HG03066 (cell line): ENCODE measurements around the gene SPHK1.

Source experiments
- ATAC-seq: cut with Tn5 transposase; IDR thresholded peaks from one replicate; pipeline ENCODE4 v1.9.1; 2021; ENCODE audit warnings: low read depth; ENCODE audit not compliant: unreplicated experiment

Gene SPHK1

DNA sequence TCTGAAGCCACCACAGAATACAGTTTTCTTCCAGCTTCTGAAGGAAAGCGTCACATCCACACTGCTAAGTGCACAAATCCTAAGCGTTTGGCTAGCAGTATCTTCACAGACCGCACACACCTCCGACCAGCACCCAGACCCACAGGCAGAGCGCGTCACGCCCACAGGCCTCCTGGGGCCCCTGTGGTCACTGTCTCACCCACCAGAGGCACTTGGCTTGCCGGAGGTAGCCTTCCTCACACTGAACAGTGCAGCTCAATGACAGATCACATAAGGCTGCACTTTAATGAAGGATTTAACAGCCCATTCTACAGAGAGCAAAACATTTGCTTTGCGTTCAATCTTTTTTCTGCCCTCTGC lies 21.2 kb downstream of the SPHK1 start:
- no peak for ATAC-seq

DNA sequence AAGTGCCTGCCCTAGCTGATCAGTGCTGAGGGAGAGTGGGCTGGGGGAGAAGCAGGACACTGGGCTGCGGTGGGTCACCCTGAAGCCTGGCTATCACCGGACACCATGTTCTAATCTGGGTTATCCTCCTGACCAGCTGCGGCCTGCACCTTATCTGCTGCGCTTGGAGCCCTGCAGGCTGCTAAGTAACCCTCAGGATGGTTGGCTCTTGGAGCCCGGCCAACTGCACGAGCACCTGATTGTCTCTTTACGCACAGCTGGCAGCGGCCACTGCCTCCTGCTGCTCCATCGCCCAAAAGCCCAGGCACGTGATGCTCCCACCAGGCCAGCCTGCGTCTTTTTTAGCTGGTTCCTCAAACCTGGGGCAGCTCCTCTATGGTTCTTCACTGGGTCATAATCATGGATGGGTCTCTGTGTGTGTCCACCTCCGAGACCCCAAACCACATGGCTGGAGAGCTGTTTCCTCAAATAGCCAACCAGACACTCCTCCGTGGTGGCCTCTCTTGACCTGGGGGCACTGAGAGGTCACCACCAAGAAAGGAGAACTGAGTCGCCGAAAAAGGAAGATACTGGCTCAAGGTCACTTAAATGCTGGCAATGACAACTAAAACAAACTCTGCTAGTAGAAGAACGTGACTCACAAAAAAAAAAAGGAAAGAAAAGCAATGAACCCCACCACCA lies 21.7 kb downstream of the SPHK1 start:
- no peak for ATAC-seq

DNA sequence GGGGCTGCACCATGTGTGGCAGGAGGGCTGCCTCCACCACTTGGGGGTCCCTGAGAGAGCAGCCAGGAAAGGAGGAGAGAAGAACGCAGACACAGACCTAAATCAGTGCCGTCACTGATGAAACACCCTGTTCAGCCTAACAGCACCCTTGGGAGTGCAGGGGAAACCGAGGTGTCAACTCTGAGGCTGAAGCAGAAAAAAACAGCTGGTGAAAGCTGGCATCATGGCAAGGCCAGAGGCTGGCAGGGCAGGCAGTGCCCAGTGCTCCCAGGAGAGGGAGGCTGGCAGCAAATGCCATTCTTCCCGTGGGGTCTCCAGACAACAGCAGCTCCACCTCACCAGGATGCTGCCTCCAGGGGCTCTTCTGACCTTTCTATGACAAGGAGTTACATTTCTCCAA lies 23.1 kb downstream of the SPHK1 start:
- ATAC-seq, result no peak

DNA sequence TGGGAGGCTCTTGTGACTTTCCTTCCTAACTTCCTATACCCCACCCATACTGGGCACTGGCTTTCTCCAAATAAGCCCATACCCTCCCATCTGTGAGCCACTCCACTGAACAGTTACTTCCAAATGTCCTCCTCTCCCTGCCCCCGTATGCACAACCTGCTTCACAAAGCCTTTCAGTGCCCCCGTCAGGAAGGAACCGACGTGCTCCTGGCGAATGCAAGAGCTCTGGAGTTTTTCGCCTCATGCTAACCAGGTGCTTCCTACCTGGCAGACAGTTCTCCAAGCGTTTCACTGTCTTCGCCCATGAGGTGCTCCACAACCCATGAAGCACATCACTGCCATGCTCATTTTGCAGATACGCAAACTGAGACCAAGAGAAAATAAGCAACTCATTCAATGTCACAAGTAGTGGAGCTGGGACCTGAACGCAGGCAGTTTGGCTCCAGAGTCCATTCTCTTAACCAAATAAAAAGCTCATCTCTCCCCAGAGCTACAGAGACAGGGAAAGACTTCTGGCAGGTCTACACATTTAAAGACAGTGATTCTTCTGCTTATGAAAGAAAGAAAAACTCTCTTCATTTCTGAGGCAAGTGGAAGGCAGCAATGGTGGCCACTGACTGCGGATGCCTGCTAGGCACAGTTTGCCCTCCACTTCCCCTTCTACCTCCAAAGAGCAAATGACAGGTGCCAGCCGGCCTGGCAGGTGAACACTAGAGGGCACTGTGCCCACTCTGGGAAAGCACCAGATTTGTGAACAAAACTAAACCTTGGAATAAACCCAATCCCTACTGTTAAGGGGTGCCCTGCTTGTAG lies 23.8 kb downstream of the SPHK1 start:
- no peak for ATAC-seq

DNA sequence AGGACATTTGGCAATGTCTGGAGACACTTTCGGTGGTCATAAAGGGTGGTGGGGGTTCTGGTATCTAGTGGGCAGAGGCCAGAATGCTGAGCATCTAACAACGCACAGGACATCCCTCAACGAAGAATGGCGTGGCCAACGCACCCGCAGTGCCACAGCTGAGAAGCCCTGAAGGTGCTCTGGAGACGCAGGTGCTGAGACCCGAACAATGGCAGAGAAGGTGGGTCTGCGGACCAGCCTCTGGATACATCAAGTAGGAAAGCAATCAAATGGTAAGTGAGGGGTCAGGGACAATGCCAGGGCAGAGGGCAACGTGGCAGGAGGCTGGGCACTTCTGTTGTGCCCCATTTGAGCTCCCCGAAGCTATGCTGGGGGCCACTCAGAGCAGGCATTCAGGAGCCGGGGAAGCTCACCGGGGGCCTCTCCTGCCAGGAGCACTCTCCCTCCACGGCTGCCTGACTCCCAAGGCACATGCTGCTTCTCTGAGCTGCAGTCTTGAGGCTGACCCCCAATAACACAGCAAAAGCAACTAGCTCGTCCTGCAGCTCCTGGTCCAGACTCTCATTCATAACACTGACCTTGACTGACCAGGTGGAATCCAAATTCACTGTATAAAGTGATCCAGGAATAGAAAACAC lies 26.0 kb downstream of the SPHK1 start:
- no peak for ATAC-seq

DNA sequence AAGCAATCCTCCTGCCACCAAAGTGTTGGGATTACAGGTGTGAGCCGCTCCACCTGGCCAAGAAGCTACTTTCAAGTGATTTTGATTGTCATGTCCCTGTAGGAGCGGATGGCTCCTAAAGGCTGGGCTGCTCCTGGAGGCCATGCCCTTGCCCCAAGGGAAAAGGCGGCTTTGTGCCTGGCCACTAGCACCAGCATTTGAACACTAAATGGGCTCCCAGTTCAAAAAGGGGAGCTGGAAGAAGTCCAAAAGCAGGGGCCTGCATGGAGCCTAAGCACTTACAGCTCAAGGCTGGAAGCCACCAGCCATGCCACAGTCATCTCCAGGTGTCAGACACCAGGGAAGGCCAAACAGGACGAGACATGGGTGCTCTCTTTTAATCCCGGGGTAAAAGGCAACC lies 26.8 kb downstream of the SPHK1 start:
- ATAC-seq, result no peak

DNA sequence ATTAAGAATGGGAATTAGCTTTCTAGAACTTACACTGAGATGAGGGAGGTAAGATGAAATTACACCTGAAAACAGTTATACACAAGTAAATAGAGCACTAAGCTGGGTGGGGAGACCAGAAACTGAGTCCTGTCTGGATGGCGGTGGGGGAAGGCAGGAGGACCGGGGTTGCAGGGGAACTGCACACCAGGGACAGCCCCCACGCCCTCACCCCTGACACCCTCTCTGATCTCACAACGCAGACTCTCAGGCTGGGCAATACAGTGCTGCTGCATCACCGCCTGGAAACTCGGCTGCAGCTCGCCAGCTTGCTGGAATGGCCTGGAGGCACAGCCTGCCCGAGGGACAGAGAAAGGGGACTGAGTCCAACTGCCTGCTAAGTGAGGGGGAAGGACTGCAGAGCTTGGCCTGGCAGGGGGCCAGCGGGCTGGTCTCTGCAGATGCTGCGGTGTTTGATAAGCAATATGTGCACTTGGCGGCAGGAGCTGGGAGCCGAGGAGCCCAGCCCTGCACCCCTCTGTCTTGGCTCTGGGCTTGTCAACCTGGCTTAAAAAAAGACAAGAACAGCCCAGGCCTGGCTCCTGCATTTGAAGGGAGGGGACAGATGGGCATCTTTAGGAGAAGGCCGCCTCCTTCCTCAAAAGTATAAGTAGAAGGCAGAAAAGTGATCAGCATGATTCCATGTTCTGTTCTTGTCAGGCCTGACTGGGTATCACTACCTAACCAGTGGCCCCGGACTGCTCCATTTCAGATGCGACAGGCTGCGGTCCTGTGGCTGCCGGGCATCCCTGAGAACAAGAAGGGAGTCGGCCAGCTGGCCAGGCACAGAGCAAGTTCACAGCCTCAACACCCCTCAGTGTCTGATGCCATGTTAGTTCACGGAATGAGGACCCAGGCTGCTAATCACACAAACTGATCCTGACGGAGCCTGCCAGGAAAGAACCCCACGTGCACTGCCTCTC lies 30.2 kb downstream of the SPHK1 start:
- ATAC-seq, result no peak

DNA sequence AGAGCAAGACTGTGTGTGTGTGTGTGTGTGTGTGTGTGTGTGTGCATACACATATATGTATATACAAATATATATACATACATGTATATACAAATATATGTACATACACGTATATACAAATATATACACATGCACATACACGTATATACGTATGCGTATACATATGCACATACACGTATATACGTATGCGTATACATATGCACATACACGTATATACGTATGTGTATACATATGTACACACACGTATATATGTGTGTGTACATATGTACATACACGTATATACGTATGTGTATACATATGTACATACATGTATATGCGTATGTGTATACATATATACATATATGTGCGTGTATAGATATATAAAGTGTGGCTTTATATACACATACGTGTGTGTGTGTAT lies 31.4 kb downstream of the SPHK1 start:
- ATAC-seq, result no peak

DNA sequence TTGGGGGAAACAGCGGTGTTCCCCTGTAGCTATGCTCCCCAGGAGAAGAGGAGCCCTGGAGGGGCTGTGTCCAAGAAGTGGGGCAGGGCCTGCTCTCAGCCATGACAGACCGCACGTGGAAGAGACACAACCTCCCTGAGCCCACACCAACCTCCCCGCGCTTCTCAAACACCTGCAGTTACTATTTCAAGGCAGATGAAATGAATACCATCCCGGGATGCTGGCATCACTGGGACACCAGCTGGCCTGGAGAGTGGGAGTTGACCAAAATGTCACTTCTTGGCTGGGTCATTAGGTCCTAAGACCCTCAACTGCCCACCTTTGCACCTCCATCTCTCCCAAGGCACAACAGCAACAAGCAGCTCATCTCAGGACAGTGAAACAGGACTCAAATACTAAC lies 32.0 kb downstream of the SPHK1 start:
- no peak for ATAC-seq

DNA sequence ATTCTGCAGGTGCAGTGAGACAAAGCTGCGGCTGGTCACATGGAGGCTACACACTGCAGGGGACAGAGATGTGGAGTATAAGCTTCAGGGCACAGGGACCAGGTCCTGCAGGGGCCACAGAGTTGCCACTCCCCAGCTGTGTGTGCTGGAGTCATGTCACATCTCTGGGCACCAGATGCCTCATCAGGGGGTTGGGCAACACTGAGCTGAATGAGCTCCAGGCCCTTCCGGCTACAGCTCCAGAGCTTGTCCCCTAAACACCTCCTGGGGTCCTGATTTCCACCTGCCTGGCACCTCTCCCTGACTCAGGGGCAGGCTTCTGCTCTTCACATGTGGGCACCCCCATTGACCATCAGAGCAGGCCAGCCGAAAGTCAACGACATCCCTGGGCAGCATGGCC lies 32.5 kb downstream of the SPHK1 start:
- no peak for ATAC-seq

DNA sequence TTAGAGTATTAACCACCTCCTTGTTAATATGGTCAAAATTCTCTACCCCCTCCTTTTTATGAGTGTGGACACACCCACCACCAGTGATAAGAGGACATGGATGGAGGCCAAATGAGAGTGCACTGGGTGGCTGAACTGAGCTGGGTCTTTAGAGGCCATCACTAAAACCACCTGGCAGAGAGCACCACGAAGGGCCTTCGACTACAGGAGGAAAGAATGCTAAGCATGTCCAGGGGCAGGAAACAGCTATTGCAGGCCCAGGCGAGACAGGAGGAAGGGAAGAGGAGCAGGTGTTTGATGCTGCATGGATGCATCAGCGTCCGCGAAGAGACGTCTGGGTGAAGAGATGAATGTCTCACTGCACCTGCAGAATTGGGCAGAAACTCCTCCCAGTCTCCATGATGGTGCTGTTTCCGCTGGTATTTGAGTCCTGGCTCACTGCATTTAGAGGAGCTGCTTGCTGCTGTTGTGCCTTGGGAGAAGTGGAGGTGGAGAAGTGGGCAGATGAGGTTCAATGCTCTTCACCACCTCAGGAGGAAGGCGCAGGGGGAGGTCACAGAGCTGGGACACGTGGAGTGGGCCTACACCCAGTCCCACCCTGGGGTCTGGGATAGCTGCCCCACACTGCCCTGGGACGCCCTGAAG lies 33.2 kb downstream of the SPHK1 start:
- ATAC-seq, result no peak

DNA sequence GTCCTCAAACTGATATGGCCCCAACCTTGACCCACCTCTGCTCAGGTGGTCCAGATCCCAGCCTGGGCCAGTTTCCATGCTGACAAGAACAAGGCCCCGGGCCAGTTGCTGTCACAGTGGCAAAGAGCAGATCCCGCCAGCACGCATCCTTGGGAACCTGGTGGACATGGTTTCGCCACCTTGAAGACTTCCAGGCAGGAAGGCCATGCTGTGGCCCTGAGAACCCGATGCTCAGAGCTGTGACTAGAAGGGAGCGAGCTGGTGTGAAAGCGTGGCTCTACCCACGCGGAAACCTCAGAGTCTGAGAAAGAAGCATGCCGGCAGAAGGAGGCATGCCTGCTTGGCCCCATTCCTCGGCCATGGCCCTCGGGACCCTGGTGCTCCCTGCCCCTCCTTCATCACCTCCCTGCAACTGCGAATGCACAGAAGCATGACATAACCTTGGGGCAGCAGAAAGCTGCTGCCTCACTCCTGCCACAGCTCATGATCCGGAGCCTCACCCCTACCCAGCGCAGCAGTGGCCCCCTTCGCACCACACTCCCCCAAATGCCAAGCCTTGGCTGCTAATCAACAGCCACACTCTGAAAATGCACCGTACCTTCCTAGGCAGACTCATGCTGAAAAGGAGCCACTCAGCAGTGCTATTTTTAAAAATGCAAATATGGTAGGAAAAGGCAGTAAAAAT lies 35.3 kb downstream of the SPHK1 start:
- ATAC-seq, result no peak

DNA sequence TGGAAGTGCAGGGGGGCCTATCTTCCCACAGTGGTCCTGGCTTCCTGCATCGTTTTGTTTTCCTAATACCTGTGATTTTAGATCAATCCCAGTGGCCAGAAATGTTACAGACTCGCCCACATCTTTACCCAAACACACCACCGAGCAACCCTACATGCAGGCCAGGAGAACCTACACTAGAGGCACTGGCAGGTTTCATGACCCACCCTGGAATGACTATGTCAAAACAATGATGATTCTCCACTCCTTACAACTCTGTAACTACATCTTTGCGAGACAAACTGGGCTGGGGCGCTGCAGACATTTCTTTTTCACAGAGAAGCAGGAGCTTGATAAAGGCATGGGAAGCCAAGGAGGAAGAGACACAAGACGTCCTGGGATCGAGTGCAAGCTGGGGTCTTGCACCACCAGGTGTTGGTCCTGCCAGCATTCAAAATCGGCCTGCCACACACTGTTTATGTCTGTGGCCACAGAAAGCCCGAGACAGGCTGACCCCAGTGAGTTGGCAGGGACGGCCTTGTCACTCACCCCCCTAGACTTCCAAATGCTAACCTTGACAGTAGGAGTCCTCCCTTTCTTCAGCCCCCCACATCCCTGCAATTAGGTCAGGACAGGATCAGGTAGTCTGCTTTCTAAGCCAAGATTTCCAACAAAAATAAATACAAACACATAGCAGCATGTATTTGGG lies 36.1 kb downstream of the SPHK1 start:
- ATAC-seq, result no peak

DNA sequence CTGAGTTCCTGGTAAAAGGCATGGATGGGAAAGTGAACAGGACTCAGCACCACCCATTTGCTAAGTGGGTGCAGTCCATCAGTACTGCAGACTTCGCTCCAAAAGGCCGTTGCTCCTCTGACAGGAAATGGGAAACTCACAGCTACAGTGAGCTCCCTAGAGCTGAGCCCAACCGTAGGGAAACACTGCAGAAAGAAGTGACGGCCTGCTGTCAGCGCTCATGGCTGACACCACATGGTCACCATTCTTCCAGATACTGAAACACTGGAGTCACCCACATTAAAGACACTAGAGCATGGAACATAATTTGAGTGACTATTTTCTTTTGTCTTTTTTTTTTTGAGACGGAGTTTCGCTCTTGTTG lies 36.6 kb downstream of the SPHK1 start:
- ATAC-seq, result no peak

DNA sequence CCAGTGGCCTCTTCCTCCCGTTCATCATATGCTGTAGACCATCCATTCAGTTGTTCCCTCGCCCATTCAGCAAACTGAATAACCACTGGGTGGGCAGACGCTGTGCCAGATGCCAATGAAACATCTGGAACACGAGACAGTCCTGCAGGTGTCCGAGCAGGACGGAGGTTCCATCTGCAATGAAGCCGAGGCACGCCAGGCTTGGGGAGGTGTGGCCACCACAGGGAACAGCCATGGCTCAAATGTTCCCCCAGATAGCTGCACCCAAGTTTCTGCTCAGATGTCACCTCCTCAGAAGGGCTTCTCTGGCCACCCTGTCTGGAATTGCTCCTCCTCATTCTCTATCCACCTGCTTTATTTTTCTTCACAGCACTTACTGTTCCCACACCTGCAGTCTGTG lies 38.0 kb downstream of the SPHK1 start:
- ATAC-seq, result no peak

DNA sequence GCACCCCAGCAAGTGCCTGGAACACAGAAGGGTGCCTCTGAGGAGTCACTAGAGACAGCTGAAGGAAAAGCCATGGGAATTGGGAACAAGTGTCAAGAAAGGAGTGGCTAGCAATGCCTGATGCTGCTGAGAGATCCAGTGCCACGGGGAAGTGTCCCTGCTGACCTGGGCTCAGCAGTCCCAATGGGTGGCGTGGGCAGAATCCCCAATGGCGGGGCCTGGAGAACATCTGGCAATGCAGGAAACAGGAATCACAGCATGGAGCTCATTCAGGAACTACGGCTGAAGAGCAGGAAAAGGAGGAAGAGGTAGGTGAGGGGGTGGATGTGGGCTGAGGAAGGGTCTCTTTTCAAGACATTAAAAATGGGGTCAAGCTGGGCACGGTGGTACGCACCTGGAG lies 38.5 kb downstream of the SPHK1 start:
- no peak for ATAC-seq

DNA sequence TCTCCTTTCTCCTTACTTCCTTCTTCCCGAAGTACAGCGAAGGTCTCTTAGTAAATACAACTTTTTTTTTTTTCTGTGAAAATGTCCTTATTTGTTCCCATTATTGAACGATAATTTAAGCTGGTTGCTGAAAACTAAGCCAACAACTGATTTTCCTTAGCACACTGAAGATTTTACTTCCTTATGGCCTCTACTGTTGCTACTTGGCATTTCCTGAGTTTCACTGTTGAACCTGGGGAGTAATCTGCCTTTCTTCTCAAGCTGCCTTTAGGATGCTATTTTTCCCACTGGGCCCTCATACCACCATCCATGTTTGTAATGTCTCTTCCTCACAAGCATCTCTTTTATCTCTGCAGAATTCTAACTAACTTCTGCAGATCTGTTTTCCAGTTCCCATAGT lies 42.4 kb downstream of the SPHK1 start:
- no peak for ATAC-seq

DNA sequence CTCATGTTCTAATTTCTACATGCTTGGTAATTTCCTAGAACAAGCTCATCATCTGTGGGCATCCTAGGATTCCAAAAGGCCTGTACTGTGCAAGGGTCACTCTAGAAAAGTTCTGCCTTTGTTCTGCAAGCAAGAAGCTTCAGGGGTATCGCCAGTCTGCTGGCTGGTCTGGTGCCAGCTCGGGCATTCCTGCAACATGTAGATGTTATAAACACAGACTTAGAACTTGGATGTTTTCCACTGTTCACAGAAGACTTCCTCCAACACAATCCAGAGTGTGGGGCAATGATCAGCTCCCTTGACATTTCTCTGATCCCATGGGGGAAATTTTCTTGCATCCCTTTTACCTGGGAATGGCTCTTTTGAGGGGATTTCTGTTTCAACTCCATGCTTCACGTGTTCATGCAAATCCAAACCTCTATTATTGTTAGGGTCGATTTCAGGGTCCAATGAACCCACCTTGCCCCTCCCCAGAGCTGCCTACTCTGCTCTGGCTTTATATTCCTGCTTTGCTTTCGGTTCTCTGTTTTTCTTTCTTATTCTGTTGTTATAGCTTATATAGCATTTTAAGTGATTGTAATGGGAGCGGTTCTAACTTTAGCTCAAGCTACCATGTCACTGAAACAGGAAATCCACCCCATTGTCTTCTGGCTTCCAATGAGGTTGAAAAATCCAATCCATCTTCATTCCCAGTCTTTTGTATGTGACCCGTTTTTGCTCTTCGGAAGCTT lies 43.3 kb downstream of the SPHK1 start:
- no peak for ATAC-seq

DNA sequence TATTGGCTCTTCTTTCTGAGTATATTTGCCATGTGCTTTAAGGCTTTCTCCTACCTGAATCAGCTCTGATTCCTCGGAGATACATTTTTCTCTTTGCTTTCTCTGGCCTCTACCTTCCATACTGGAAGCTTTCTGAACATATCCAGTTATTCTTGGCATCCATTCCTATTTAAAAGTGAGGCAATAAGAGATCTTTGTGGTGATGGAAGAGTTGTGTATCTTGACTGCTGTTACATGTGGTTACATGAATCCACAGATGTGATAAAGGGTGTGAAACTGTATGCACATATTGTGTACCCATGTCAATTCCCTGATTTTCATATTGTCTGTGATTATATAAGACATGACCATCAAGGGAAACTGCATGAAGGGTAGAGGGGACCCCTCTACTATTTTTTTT lies 44.1 kb downstream of the SPHK1 start:
- ATAC-seq, result no peak
